Mesothelial cell of epicardium (in vitro differentiated cells): Measurements from ENCODE around the gene TSGA10IP. TPM values are rescaled to one million over a fixed set of nuclear protein-coding genes. Genes with fewer than 3 reads are reported as not detected.

Experiments used
- DNase-seq, 2 experiments: peaks; one replicate each; pipeline ENCODE4 v3.0.0; 2021; ENCODE audit warnings: low spot score in 2 of 2; ENCODE audit not compliant: unreplicated experiment in 2 of 2
- H3K27ac Mint-ChIP-seq: 2 replicates; pipeline ENCODE4 v1.8.0; 2021; ENCODE audit warnings: mixed read lengths
- H3K27me3 Mint-ChIP-seq: 2 replicates; pipeline ENCODE4 v1.8.0; 2021; ENCODE audit warnings: low read depth, mixed read lengths
- H3K36me3 Mint-ChIP-seq: 2 replicates; pipeline ENCODE4 v1.8.0; 2021; ENCODE audit warnings: mixed read lengths
- H3K4me1 Mint-ChIP-seq: 2 replicates; pipeline ENCODE4 v1.8.0; 2021; ENCODE audit warnings: mixed read lengths
- H3K4me3 Mint-ChIP-seq: 2 replicates; pipeline ENCODE4 v1.8.0; 2021; ENCODE audit warnings: mild to moderate bottlenecking, moderate library complexity, mixed read lengths
- H3K9me3 Mint-ChIP-seq: 2 replicates; pipeline ENCODE4 v1.8.0; 2021; ENCODE audit warnings: mixed read lengths
- CTCF ChIP-seq: fragments of 200-600 bp; sonication (generic); IDR thresholded peaks from one replicate; pipeline ENCODE4 v1.5.0; 2021; ENCODE audit warnings: antibody characterized with exemption; ENCODE audit not compliant: unreplicated experiment
- total RNA-seq: library from RNA; stranded (reverse); gene quantifications from 3 replicates; pipeline ENCODE4 v1.2.1, GENCODE V29; 2021

Gene TSGA10IP
- total RNA-seq, 1 donor from 2014 or later: not detected

- Mint-ChIP-seq H3K36me3 (no peaks in the 10 kb centered on the region), H3K4me3 (no peak overlapping the region), H3K9me3 (no peaks in the 10 kb centered on the region), H3K27ac (no peak overlapping the region), H3K4me1 (peaks cover 3% of the 10 kb centered on the region), H3K27me3 (peaks cover 2% of the 10 kb centered on the region)
- TF ChIP-seq CTCF: no peak
- DNase-seq: no peak
Measured at GRCh38 chr11:65932558-65932919, 12.7 kb upstream of the TSGA10IP start.

GRCh38 chr11:65934014-65934413 lies 11.3 kb upstream of the TSGA10IP start:
- Mint-ChIP-seq H3K36me3 (no peaks in the 10 kb centered on the region), H3K9me3 (no peaks in the 10 kb centered on the region), H3K4me1 (peaks cover 3% of the 10 kb centered on the region), H3K27ac (no peak overlapping the region), H3K27me3 (peaks cover 6% of the 10 kb centered on the region), H3K4me3 (no peak overlapping the region)
- TF ChIP-seq CTCF: no peak
- no peak for DNase-seq

- TF ChIP-seq CTCF: no peak
- Mint-ChIP-seq H3K27me3 (peaks cover 22% of the 10 kb centered on the region), H3K27ac (no peak overlapping the region), H3K4me3 (no peak overlapping the region), H3K4me1 (peaks cover 3% of the 10 kb centered on the region), H3K9me3 (no peaks in the 10 kb centered on the region), H3K36me3 (no peaks in the 10 kb centered on the region)
- DNase-seq: no peak
Measured at GRCh38 chr11:65937766-65938165, 7.5 kb upstream of the TSGA10IP start.

GRCh38 chr11:65941720-65942310 lies 3.5 kb upstream of the TSGA10IP start:
- no peak for TF ChIP-seq CTCF
- peaks cover 22% of the 10 kb centered on the region for H3K27me3 Mint-ChIP-seq

GRCh38 chr11:65942531-65942930 lies 2.7 kb upstream of the TSGA10IP start:
- Mint-ChIP-seq H3K4me1 (no peaks in the 10 kb centered on the region), H3K27me3 (peaks cover 23% of the 10 kb centered on the region), H3K27ac (no peak overlapping the region), H3K36me3 (no peaks in the 10 kb centered on the region), H3K9me3 (no peaks in the 10 kb centered on the region), H3K4me3 (no peak overlapping the region)
- no peak for TF ChIP-seq CTCF
- no peak for DNase-seq

More at GRCh38 chr11:65941720-65942310, 3.5 kb upstream of the TSGA10IP start:
- Mint-ChIP-seq H3K36me3 (no peaks in the 10 kb centered on the region), H3K4me3 (no peak overlapping the region), H3K9me3 (no peaks in the 10 kb centered on the region), H3K4me1 (no peaks in the 10 kb centered on the region), H3K27ac (no peak overlapping the region)
- no peak for DNase-seq

- H3K27me3 Mint-ChIP-seq: peaks cover 27% of the 10 kb centered on the region
- H3K9me3 Mint-ChIP-seq: no peaks in the 10 kb centered on the region
- no peaks in the 10 kb centered on the region for H3K4me1 Mint-ChIP-seq
- H3K4me3 Mint-ChIP-seq: no peak overlapping the region
- DNase-seq: no peak
- H3K36me3 Mint-ChIP-seq: no peaks in the 10 kb centered on the region
- no peak for TF ChIP-seq CTCF
- no peak overlapping the region for H3K27ac Mint-ChIP-seq
Measured at GRCh38 chr11:65944191-65944590, 1.1 kb upstream of the TSGA10IP start.
